Vagina (tissue), 2 donors: Measurements from ENCODE around the gene C10orf95. TPM values are rescaled to one million over a fixed set of nuclear protein-coding genes. Genes with fewer than 3 reads are reported as not detected.
A peak's percentile ranks its signal among the peaks of the same experiment; 100 is the strongest.
"Not testable (repeated sequence)": the region's sequence is repeated elsewhere in the genome, so short reads cannot be mapped to it uniquely, and the experiment has no call there.

Experiments used
- DNase-seq, 2 donors: peaks; one replicate each; pipeline ENCODE4 v3.0.0-alpha.2; 2017; ENCODE audit errors: extremely low spot score in 2 of 2
- H3K27ac ChIP-seq: fragments of 200-600 bp; sonication (generic); one replicate; pipeline ENCODE4 v1.5.1; 2019
- H3K27me3 ChIP-seq: fragments of 200-600 bp; sonication (generic); one replicate; pipeline ENCODE4 v1.5.1; 2019
- H3K36me3 ChIP-seq, 2 donors: fragments of 200-600 bp; sonication (generic); one replicate each; pipeline ENCODE4 v1.5.1; 2017 to 2019
- H3K4me1 ChIP-seq: fragments of 200-600 bp; sonication (generic); one replicate; pipeline ENCODE4 v1.5.1; 2019
- H3K4me3 ChIP-seq, 2 donors: fragments of 200-600 bp; sonication (generic); 1 replicate in 1 of 2; 2 replicates in 1 of 2; pipeline ENCODE4 v1.5.1; 2016 to 2019
- H3K9me3 ChIP-seq: fragments of 200-600 bp; sonication (generic); one replicate; pipeline ENCODE4 v1.5.1; 2019
- POLR2A ChIP-seq, 2 donors: fragments of 450-650 bp; IDR thresholded peaks; one replicate each; pipeline ENCODE4 v1.6.1; 2017; ENCODE audit warnings: antibody characterized with exemption in 2 of 2, mild to moderate bottlenecking in 2 of 2, moderate library complexity in 2 of 2
- POLR2AphosphoS5 ChIP-seq, 2 donors: sonication (generic); formaldehyde crosslinking; IDR thresholded peaks; one replicate each; pipeline ENCODE4 v1.9.0; 2017; ENCODE audit warnings: antibody characterized with exemption in 2 of 2, mild to moderate bottlenecking in 2 of 2, low read depth in 1 of 2; ENCODE audit not compliant: insufficient read depth in 1 of 2
- intact Hi-C: fragments of 100-400 bp; cut with DNase I; formaldehyde crosslinking; loops from one replicate; pipeline ENCODE4 v1.15.1; 2023
- total RNA-seq: library from RNA; depleted of rRNA; stranded (reverse); fragments of >200 nt; gene quantifications from one replicate; pipeline ENCODE4 v1.2.3, GENCODE V29; 2016
- TF ChIP-seq, protein P1 (sequence below), 3 experiments: fragments of 450-650 bp in 2 of 3; fragments of 200-600 bp in 1 of 3; sonication (generic) in 1 of 3; IDR thresholded peaks; one replicate each; pipeline ENCODE4 v1.5.1; 2017 to 2019; ENCODE audit warnings: antibody characterized with exemption in 3 of 3, mild to moderate bottlenecking in 2 of 3, moderate library complexity in 2 of 3

The C10orf95 gene
- total RNA-seq, 1 donor from 2014 or later = not detected

DNA sequence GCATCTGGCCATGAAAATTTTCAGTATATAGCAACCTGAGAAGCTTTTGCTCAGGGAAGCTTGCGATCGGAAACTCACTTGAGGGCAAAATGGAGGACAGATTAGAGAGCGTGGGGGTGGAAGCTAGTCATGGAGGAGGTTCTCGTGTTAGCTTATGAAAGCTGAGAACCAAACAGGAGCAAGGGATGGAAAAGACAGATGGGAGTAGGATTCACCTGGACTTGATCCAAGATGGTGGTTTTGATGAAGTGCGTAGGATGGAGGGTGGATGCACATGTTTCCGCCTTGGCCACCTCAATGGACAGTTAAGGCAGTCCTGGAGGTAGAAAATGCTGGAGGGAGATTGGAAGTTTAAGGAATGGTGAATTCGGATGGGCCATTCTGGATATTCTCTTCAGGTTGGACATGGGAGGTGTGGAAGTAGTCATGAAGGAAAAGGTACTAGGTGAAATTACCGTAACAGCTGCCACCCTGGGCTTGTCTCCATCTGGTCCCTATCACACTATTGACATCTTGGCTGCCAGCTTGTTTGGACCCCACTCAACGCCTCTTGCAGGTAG, 6.3 kb upstream of the C10orf95 start:
- Histone ChIP-seq H3K4me1 (peaks cover 7% of the 10 kb centered on the region), H3K27me3 (no peaks in the 10 kb centered on the region), H3K9me3 (no peaks in the 10 kb centered on the region), H3K36me3 (no peaks in the 10 kb centered on the region), H3K4me3 (no peak overlapping the region), H3K27ac (no peak overlapping the region)
- intact Hi-C loops = no loop called here
- TF ChIP-seq POLR2AphosphoS5 (IDR thresholded peaks at IDR 0.05; ENCODE audit: insufficient read depth in 1 of 2, low read depth in 1 of 2) (no peak), POLR2A (IDR thresholded peaks at IDR 0.05) (no peak)
- no peak for DNase-seq

DNA sequence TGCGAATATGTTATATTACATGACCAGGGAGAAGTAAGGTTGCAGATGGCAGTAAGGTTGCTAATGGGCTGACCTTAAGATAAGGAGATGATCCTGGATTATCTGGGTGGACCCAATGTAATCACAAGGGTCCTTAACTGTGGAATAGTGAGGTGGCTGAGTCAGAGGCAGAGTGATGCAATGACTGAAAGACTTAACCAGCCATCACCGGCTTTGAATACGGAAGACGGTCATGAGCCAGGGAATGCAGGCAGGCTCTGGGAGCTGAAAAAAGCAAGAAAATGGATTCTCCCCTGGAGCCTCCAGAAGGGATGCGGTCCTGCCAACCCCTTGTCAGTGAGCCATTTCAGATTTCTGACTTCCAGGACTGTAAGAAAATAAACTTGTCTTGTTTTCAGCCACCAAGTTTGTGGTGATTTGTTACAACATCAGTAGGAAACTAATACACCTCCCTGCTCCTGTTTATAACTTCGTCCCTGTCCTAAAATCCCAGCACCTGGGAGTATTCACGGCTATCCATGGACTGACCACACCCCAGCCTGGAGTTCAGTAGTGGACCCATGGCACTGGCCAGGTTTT, 4.6 kb upstream of the C10orf95 start:
- H3K27me3 ChIP-seq = no peaks in the 10 kb centered on the region
- H3K4me3 ChIP-seq = no peak overlapping the region
- TF ChIP-seq POLR2A (IDR thresholded peaks at IDR 0.05) (no peak), POLR2AphosphoS5 (IDR thresholded peaks at IDR 0.05; ENCODE audit: insufficient read depth in 1 of 2, low read depth in 1 of 2) (peak in 1 of 2 donors; percentile 49)
- no peaks in the 10 kb centered on the region for H3K9me3 ChIP-seq
- intact Hi-C loops = no loop called here
- H3K4me1 ChIP-seq = no peaks in the 10 kb centered on the region
- no peak for DNase-seq
- no peak overlapping the region for H3K27ac ChIP-seq
- H3K36me3 ChIP-seq = no peaks in the 10 kb centered on the region

DNA sequence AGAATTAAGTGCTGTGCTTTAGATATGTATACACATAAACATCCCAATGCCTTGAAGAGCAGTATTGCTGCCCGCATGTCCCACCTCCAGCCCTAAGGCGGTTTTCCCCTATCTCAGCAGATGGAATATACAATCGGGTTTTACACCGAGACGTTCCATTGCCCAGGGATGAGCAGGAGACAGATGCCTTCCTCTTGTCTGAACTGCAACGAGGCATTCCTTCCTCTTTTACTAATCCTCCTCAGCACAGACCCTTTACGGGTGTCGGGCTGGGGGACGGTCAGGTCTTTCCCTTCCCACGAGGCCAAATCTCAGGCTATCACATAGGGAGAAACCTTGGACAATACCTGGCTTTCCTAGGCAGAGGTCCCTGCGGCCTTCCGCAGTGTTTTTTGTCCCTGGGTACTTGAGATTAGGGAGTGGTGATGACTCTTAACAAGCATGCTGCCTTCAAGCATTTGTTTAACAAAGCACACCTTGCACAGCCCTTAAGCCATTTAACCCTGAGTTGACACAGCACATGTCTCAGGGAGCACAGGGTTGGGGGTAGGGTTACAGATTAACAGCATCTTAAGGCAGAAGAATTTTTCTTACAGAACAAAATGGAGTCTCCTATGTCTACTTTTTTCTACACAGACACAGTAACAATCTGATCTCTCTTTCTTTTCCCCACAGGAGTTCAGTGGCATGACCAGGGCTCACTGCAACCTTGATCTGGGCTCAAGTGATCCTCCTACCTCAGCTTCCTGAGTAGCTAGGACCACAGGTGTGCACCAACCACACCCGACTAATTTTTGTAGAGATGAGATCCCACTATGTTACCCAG, 3.5 kb upstream of the C10orf95 start:
- H3K4me3 ChIP-seq, DNase-seq, H3K36me3 ChIP-seq, H3K4me1 ChIP-seq, H3K27me3 ChIP-seq, H3K9me3 ChIP-seq, intact Hi-C loops, H3K27ac ChIP-seq: not testable (repeated sequence)

DNA sequence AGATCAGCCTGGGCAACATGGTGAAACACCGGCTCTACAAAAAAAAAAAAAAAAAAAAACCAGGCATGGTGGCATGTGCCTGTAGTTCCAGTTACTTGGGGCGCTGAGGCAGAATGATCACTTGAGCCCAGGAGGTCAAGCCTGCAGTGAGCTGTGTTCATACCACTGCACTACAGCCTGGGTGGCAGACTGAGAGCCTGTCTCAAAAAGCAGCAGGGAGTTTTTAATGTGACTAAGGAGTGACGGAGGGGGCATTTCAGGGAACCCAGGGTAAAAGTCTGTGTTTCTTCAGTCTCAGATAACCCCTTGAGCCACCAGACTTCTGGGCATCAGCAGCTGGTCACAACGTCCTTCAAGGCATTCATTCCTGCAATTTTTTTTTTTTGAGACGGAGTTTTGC, 2.2 kb upstream of the C10orf95 start:
- H3K4me1 ChIP-seq = peaks cover 5% of the 10 kb centered on the region
- DNase-seq = no peak
- intact Hi-C loops = no loop called here
- TF ChIP-seq POLR2A (IDR thresholded peaks at IDR 0.05) (no peak), POLR2AphosphoS5 (IDR thresholded peaks at IDR 0.05; ENCODE audit: insufficient read depth in 1 of 2, low read depth in 1 of 2) (no peak)
- TF ChIP-seq, protein P1, sequence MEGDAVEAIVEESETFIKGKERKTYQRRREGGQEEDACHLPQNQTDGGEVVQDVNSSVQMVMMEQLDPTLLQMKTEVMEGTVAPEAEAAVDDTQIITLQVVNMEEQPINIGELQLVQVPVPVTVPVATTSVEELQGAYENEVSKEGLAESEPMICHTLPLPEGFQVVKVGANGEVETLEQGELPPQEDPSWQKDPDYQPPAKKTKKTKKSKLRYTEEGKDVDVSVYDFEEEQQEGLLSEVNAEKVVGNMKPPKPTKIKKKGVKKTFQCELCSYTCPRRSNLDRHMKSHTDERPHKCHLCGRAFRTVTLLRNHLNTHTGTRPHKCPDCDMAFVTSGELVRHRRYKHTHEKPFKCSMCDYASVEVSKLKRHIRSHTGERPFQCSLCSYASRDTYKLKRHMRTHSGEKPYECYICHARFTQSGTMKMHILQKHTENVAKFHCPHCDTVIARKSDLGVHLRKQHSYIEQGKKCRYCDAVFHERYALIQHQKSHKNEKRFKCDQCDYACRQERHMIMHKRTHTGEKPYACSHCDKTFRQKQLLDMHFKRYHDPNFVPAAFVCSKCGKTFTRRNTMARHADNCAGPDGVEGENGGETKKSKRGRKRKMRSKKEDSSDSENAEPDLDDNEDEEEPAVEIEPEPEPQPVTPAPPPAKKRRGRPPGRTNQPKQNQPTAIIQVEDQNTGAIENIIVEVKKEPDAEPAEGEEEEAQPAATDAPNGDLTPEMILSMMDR (IDR thresholded peaks at IDR 0.05) = no peak
- H3K36me3 ChIP-seq = no peaks in the 10 kb centered on the region
- H3K27ac ChIP-seq = no peak overlapping the region
- no peak overlapping the region for H3K4me3 ChIP-seq
- no peaks in the 10 kb centered on the region for H3K9me3 ChIP-seq
- H3K27me3 ChIP-seq = no peaks in the 10 kb centered on the region

DNA sequence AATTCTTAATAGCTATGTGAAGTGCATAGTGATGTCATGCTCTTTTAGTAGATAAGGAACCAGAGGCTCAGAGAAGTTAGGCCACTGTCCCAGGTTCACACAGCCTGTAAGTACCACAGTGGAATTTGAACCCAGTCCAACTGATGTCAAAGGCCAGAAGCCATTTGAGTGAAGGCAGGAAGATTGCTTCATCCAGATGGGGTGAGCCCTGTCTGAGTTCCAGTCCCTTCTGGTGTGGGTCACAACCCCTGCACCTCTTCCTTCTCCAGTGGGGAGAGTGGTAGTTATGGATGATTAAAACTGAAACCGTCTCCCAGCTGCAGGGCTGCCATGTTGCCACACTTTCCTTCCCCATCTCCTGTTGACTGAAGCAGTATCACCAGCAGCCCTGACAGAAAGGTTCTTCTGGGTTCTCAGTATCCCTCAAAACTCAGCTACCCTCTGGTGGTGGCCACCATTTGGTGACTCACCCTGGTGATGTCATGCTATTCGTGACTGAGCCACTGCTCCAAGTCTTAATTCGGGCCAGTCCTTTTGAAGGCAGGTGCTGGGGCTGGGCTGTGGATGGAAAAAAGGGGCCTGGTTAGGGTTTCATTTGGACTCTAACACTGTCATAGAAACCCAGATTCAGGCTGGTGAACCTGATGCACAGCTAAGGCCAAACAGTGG, 1.5 kb upstream of the C10orf95 start:
- no peak for DNase-seq
- intact Hi-C loops = no loop called here
- Histone ChIP-seq H3K4me3 (no peak overlapping the region), H3K4me1 (peaks cover 5% of the 10 kb centered on the region), H3K36me3 (no peaks in the 10 kb centered on the region), H3K27me3 (no peaks in the 10 kb centered on the region), H3K9me3 (no peaks in the 10 kb centered on the region), H3K27ac (no peak overlapping the region)
- TF ChIP-seq POLR2AphosphoS5 (IDR thresholded peaks at IDR 0.05; ENCODE audit: insufficient read depth in 1 of 2, low read depth in 1 of 2) (no peak), POLR2A (IDR thresholded peaks at IDR 0.05) (no peak)
- TF ChIP-seq, protein P1 (IDR thresholded peaks at IDR 0.05) = no peak

DNA sequence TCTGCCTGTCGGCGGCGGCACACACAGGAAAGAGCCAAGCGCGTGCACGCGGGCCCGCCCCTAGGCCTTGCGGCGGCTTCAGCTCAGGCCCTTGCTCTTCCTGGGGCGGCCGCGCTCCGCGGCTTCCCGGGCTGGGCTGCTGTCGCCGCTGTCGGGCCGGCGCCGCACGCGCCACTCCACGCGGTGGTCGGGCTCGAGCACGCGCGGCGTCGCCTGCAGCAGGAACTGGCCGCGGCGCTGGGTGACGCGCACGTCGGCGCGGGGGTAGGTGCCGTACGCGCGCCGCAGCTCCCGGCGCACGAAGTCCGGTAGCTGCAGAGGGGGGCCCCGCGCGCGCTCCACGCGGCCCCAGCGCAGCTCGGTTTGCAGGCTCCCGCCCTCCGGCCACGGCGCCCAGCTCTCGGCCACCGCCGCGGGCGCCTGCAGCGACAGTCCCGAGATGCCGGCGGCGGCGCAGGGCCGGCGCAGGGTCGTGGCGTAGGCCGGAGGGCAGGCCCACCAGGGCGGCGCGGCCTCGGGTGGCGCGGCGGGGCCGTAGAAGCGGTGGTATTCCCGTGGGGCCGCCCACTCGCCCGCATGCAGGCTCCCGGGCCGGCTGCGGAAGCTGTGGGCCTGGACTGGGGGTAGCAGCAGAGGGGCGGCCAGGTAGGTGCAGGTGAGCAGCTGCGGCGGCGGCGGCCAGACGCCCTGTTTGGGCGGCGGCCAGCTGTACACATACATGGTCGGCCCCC, 804 bp downstream of the C10orf95 start:
- Histone ChIP-seq H3K4me3 (peak overlapping the region; percentile 65 to 91), H3K36me3 (no peaks in the 10 kb centered on the region), H3K27me3 (no peaks in the 10 kb centered on the region), H3K9me3 (no peaks in the 10 kb centered on the region), H3K27ac (peak overlapping the region; percentile 62), H3K4me1 (peaks cover 5% of the 10 kb centered on the region)
- no peak for DNase-seq
- TF ChIP-seq POLR2AphosphoS5 (IDR thresholded peaks at IDR 0.05; ENCODE audit: insufficient read depth in 1 of 2, low read depth in 1 of 2) = peak in 1 of 2 donors; percentile 7
- TF ChIP-seq, protein P1 (IDR thresholded peaks at IDR 0.05) = no peak
- TF ChIP-seq POLR2A (IDR thresholded peaks at IDR 0.05) = no peak
- intact Hi-C loops = no loop called here
